Astrocyte (in vitro differentiated cells and primary cell): ENCODE data around the gene ATP8B4. TPM values are rescaled to one million over a fixed set of nuclear protein-coding genes. Genes with fewer than 3 reads are reported as not detected.

ENCODE experiments used
- DNase-seq: peaks from one replicate; pipeline ENCODE4 v3.0.0-alpha.2; 2010; ENCODE audit warnings: low read depth
- FAIRE-seq: peaks from 2 replicates; lab custom pipeline; 2011; peaks lifted over from hg19 to GRCh38; lab: Jason Lieb, UNC
- H2AFZ ChIP-seq: 2 replicates; pipeline ENCODE4 v1.6.0; 2012; ENCODE audit warnings: low read depth, low read length, inconsistent platforms
- H3K27ac ChIP-seq: 2 replicates; pipeline ENCODE4 v1.5.1; 2011; ENCODE audit warnings: low read depth, low read length, inconsistent platforms
- H3K27me3 ChIP-seq: 2 replicates; pipeline ENCODE4 v1.6.0; 2011; ENCODE audit warnings: low read length, inconsistent platforms; ENCODE audit not compliant: insufficient read depth
- H3K36me3 ChIP-seq: 2 replicates; pipeline ENCODE4 v1.5.1; 2011; ENCODE audit warnings: low read length, inconsistent platforms; ENCODE audit not compliant: insufficient read depth
- H3K4me1 ChIP-seq: 2 replicates; pipeline ENCODE4 v1.5.1; 2011; ENCODE audit warnings: low read length, inconsistent platforms; ENCODE audit not compliant: insufficient read depth
- H3K4me2 ChIP-seq: 2 replicates; pipeline ENCODE4 v1.6.0; 2012; ENCODE audit warnings: low read length, inconsistent platforms
- H3K4me3 ChIP-seq: 2 replicates; pipeline ENCODE4 v1.5.1; 2011; ENCODE audit warnings: low read depth, mild to moderate bottlenecking, low read length, inconsistent platforms; ENCODE audit not compliant: insufficient read depth
- H3K79me2 ChIP-seq: 2 replicates; pipeline ENCODE4 v1.6.0; 2012; ENCODE audit warnings: mild to moderate bottlenecking, low read length, inconsistent platforms; ENCODE audit not compliant: insufficient read depth
- H3K9ac ChIP-seq: 2 replicates; pipeline ENCODE4 v1.6.0; 2012; ENCODE audit warnings: mild to moderate bottlenecking, low read length, inconsistent platforms
- H3K9me3 ChIP-seq: 2 replicates; pipeline ENCODE4 v1.5.1; 2012; ENCODE audit warnings: low read depth, mild to moderate bottlenecking, low read length, inconsistent platforms; ENCODE audit not compliant: insufficient read depth
- H4K20me1 ChIP-seq: 2 replicates; pipeline ENCODE4 v1.6.0; 2012; ENCODE audit warnings: low read length, inconsistent platforms; ENCODE audit not compliant: insufficient read depth
- H3K27ac Mint-ChIP-seq: one replicate; pipeline ENCODE4 v1.8.0; 2021; ENCODE audit warnings: mild to moderate bottlenecking, mixed read lengths; ENCODE audit not compliant: unreplicated experiment
- H3K27me3 Mint-ChIP-seq: one replicate; pipeline ENCODE4 v1.8.0; 2021; ENCODE audit warnings: low read depth, mixed read lengths; ENCODE audit not compliant: unreplicated experiment
- H3K36me3 Mint-ChIP-seq: one replicate; pipeline ENCODE4 v1.8.0; 2021; ENCODE audit warnings: low read depth, mixed read lengths; ENCODE audit not compliant: unreplicated experiment
- H3K4me1 Mint-ChIP-seq: one replicate; pipeline ENCODE4 v1.8.0; 2021; ENCODE audit warnings: low read depth, mixed read lengths; ENCODE audit not compliant: unreplicated experiment
- H3K4me3 Mint-ChIP-seq: one replicate; pipeline ENCODE4 v1.8.0; 2021; ENCODE audit warnings: mild to moderate bottlenecking, moderate library complexity, mixed read lengths; ENCODE audit not compliant: unreplicated experiment
- H3K9me3 Mint-ChIP-seq: one replicate; pipeline ENCODE4 v1.8.0; 2021; ENCODE audit warnings: mild to moderate bottlenecking, mixed read lengths; ENCODE audit not compliant: unreplicated experiment
- EZH2 ChIP-seq: IDR thresholded peaks from 2 replicates; pipeline ENCODE4 v1.6.1; 2012; ENCODE audit warnings: mild to moderate bottlenecking, low read length, inconsistent platforms; ENCODE audit not compliant: insufficient read depth
- total RNA-seq: library from RNA; stranded (reverse); gene quantifications from 2 replicates; pipeline ENCODE4 v1.2.1, GENCODE V29; 2021
- TF ChIP-seq, protein P1 (sequence below): IDR thresholded peaks from 2 replicates; pipeline ENCODE4 v1.5.1; 2011; ENCODE audit warnings: low read depth, mild to moderate bottlenecking, inconsistent platforms, low read length, moderate library complexity; ENCODE audit not compliant: insufficient read depth

The ATP8B4 gene
- total RNA-seq, 1 donor from 2014 or later = 0.23 TPM

DNA sequence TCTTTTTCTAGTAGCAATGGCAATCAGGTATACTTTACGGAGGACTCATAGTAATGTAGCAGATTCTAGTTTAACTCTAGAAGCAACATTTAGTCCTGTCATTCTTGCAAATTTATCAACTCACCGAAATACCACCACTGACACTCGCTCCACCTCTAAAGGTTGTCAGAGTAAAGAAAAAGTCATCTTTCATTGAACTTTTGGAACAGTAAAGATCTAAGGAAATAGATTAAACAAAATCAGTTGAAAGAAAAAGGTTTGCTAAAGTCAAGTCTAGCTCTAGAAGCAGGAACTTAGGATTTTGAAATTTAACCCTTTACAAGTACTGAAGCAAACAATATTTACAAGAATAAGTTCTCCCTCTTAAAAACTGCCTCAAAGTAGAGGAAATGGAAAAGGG lies 8.7 kb downstream of the ATP8B4 start:
- no peak overlapping the region for H3K4me3 ChIP-seq
- H3K4me1 ChIP-seq = no peaks in the 10 kb centered on the region
- H4K20me1 ChIP-seq = no peaks in the 10 kb centered on the region
- Mint-ChIP-seq H3K4me3 (no peak overlapping the region), H3K27ac (no peak overlapping the region), H3K36me3 (no peaks in the 10 kb centered on the region), H3K9me3 (peaks cover 2% of the 10 kb centered on the region), H3K27me3 (no peaks in the 10 kb centered on the region), H3K4me1 (no peaks in the 10 kb centered on the region)
- no peak overlapping the region for H3K27ac ChIP-seq
- TF ChIP-seq, protein P1, sequence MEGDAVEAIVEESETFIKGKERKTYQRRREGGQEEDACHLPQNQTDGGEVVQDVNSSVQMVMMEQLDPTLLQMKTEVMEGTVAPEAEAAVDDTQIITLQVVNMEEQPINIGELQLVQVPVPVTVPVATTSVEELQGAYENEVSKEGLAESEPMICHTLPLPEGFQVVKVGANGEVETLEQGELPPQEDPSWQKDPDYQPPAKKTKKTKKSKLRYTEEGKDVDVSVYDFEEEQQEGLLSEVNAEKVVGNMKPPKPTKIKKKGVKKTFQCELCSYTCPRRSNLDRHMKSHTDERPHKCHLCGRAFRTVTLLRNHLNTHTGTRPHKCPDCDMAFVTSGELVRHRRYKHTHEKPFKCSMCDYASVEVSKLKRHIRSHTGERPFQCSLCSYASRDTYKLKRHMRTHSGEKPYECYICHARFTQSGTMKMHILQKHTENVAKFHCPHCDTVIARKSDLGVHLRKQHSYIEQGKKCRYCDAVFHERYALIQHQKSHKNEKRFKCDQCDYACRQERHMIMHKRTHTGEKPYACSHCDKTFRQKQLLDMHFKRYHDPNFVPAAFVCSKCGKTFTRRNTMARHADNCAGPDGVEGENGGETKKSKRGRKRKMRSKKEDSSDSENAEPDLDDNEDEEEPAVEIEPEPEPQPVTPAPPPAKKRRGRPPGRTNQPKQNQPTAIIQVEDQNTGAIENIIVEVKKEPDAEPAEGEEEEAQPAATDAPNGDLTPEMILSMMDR = no peak
- no peak for TF ChIP-seq EZH2
- FAIRE-seq (no peak), DNase-seq (no peak)
- no peak overlapping the region for H3K4me2 ChIP-seq
- H2AFZ ChIP-seq = no peak overlapping the region
- H3K36me3 ChIP-seq = no peaks in the 10 kb centered on the region
- H3K9me3 ChIP-seq = no peaks in the 10 kb centered on the region
- H3K79me2 ChIP-seq = no peaks in the 10 kb centered on the region
- peaks cover 2% of the 10 kb centered on the region for H3K27me3 ChIP-seq
- no peak overlapping the region for H3K9ac ChIP-seq

DNA sequence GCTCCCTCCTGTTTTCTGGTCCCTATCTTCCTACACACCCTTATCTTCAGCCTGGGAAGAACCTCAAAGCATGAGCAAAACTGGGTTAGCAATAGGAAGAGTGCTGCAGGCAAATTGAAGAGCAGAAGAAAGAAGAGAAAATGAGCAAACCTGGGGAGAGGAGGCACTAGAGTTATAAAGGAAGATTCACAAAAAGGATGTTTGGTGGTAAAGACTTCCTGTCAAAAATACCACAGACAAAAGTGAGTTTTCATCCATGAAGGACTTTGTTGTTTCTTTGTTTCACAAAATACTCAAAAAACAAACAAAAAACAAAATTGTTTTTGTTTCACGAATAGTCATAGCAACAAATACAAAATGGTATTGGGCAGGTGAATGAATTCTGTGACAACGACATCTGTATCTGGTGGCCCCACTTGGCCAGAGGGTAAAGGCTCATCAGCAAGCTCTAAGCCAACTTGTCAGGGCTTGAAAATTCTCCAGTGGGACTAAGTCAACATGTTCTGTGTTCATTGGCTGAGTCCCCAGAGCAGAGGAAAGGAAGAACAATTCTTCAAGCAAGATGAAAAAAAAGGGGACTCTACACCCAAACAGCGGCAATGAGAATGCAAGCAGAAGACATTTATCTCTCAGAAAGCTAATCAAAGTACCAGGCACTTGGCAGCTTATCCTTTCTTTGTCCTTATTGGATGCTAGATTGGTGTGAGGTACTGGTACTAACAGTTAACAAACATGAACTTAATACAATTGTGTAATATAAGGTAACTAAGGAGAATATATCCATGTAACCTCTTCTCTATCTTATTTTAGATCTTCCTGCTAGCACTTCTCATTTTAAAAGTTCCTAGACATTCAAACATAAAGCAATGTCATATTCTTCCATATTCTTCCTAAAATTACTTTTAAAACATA lies 9.7 kb downstream of the ATP8B4 start:
- no peaks in the 10 kb centered on the region for H3K4me1 ChIP-seq
- H3K27ac Mint-ChIP-seq = no peak overlapping the region
- no peak overlapping the region for H3K4me3 Mint-ChIP-seq
- peaks cover 2% of the 10 kb centered on the region for H3K27me3 ChIP-seq
- DNase-seq (peak; percentile 53), FAIRE-seq (no peak)
- no peak overlapping the region for H3K4me3 ChIP-seq
- peaks cover 2% of the 10 kb centered on the region for H3K9me3 Mint-ChIP-seq
- H3K27ac ChIP-seq = no peak overlapping the region
- no peaks in the 10 kb centered on the region for H3K79me2 ChIP-seq
- no peak overlapping the region for H3K9ac ChIP-seq
- H3K4me2 ChIP-seq = no peak overlapping the region
- H3K36me3 Mint-ChIP-seq = no peaks in the 10 kb centered on the region
- no peaks in the 10 kb centered on the region for H4K20me1 ChIP-seq
- no peaks in the 10 kb centered on the region for H3K9me3 ChIP-seq
- TF ChIP-seq EZH2 = no peak
- TF ChIP-seq, protein P1 = no peak
- H2AFZ ChIP-seq = no peak overlapping the region
- H3K36me3 ChIP-seq = no peaks in the 10 kb centered on the region
- H3K4me1 Mint-ChIP-seq = no peaks in the 10 kb centered on the region
- no peaks in the 10 kb centered on the region for H3K27me3 Mint-ChIP-seq

DNA sequence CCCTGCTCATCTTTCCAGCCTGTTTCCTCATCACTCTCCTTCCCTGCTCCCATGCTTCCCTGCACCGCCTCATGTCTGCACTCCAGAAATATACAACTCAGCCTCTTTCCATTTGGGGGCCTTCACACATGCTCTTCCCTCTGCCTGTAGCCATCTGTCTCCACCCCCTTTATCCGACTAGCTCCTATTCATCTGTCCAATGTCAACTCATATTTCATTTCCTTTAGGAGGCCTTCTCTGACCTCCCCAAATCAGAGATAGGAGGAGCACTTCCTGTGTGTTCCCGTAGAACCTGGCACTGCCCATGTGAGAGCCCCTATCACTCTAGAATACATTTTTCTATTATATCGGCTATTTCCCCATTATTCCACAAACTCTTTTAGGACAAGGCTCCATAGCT lies 10.6 kb downstream of the ATP8B4 start:
- H3K27ac Mint-ChIP-seq = no peak overlapping the region
- TF ChIP-seq, protein P1 = no peak
- no peak for TF ChIP-seq EZH2
- Histone ChIP-seq H3K36me3 (no peaks in the 10 kb centered on the region), H3K9ac (no peak overlapping the region), H2AFZ (no peak overlapping the region), H3K4me1 (no peaks in the 10 kb centered on the region), H3K9me3 (no peaks in the 10 kb centered on the region), H3K79me2 (no peaks in the 10 kb centered on the region), H3K27ac (no peak overlapping the region), H3K27me3 (peaks cover 2% of the 10 kb centered on the region), H3K4me2 (no peak overlapping the region), H4K20me1 (no peaks in the 10 kb centered on the region), H3K4me3 (no peak overlapping the region)
- no peaks in the 10 kb centered on the region for H3K36me3 Mint-ChIP-seq
- FAIRE-seq (no peak), DNase-seq (no peak)
- H3K4me1 Mint-ChIP-seq = no peaks in the 10 kb centered on the region
- no peak overlapping the region for H3K4me3 Mint-ChIP-seq
- peaks cover 2% of the 10 kb centered on the region for H3K9me3 Mint-ChIP-seq
- H3K27me3 Mint-ChIP-seq = no peaks in the 10 kb centered on the region
